ENCODE measurements around the gene ERBB3.

DNA sequence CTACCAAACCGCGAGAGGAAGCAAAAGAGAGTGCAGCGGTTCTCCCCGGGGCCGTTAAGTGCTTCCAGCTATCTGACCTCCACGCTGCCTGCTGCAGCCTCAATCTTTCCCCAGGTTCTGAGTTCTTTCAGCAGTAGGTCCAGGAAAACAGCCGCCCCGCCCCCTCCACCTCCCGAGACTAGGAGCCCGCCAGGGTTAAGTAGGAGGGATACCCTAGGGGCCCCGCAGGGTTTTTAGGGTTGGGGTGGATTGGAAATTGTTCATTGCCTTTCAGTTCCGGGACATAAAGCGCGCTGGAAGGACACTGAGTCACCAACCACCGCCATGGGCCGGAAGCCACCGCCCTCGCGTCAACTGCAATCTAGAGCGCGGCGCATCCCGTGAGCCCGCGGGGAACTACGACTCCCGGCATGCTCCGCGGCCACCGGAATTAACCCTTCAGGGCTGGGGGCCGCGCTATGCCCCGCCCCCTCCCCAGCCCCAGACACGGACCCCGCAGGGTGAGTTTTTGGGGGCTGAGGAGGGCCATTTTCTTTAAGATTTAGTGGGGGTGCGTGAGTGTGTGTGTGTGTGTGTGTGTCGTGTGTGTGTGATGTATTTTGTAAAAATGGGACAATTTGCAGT, 72.3 kb downstream of the ERBB3 start, which contains the start of gene MYL6B:
- TF ChIP-seq, protein P1, sequence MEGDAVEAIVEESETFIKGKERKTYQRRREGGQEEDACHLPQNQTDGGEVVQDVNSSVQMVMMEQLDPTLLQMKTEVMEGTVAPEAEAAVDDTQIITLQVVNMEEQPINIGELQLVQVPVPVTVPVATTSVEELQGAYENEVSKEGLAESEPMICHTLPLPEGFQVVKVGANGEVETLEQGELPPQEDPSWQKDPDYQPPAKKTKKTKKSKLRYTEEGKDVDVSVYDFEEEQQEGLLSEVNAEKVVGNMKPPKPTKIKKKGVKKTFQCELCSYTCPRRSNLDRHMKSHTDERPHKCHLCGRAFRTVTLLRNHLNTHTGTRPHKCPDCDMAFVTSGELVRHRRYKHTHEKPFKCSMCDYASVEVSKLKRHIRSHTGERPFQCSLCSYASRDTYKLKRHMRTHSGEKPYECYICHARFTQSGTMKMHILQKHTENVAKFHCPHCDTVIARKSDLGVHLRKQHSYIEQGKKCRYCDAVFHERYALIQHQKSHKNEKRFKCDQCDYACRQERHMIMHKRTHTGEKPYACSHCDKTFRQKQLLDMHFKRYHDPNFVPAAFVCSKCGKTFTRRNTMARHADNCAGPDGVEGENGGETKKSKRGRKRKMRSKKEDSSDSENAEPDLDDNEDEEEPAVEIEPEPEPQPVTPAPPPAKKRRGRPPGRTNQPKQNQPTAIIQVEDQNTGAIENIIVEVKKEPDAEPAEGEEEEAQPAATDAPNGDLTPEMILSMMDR (IDR thresholded peaks at IDR 0.05; ENCODE audit: poor library complexity): no peak
- TF ChIP-seq EZH2 (IDR thresholded peaks at IDR 0.05; ENCODE audit: borderline replicate concordance) (no peak), EZH2phosphoT487 (IDR thresholded peaks at IDR 0.05; ENCODE audit: low read depth, severe bottlenecking, unreplicated experiment) (no peak)
